A673 (cell line): ENCODE data around the gene NHS. TPM values are rescaled to one million over a fixed set of nuclear protein-coding genes. Genes with fewer than 3 reads are reported as not detected.

Experiments
- BruUV-seq: library from RNA; stranded (reverse); fragments of 400-500 nt; replicated peaks from 2 replicates; lab custom pipeline; 2021; lab: Mats Ljungman, UMichigan
- CTCF ChIA-PET: fragments of 300-600 bp; sonication (Branson Sonifier 250); formaldehyde crosslinking; loops from one replicate; lab custom pipeline; 2022; ENCODE audit warnings: antibody characterized with exemption; lab: Charles Lee
- POLR2A ChIA-PET: fragments of 300-600 bp; sonication (Branson Sonifier 250); formaldehyde crosslinking; loops from one replicate; lab custom pipeline; 2022; ENCODE audit warnings: antibody characterized with exemption; ENCODE audit not compliant: low non-redundant PET; lab: Charles Lee
- DNase-seq: peaks from one replicate; pipeline ENCODE4 v3.0.0-alpha.2; 2015; ENCODE audit warnings: low spot score
- H3K27ac ChIP-seq: fragments of 200-600 bp; sonication (generic); 2 replicates; pipeline ENCODE4 v1.5.1; 2016; ENCODE audit warnings: mixed run types, low read depth, mild to moderate bottlenecking, mixed read lengths, antibody characterized with exemption, low read length; ENCODE audit not compliant: poor library complexity, severe bottlenecking
- H3K27me3 ChIP-seq: fragments of 200-600 bp; sonication (generic); replicated peaks from 2 replicates; pipeline ENCODE4 v1.6.1; 2017; ENCODE audit warnings: mixed run types, low read depth, mild to moderate bottlenecking, mixed read lengths, antibody characterized with exemption, low read length; ENCODE audit not compliant: insufficient read depth, poor library complexity
- H3K36me3 ChIP-seq: fragments of 200-600 bp; sonication (generic); 2 replicates; pipeline ENCODE4 v1.6.1; 2016; ENCODE audit warnings: mixed run types, mild to moderate bottlenecking, mixed read lengths, antibody characterized with exemption, low read length; ENCODE audit not compliant: insufficient read depth, poor library complexity, severe bottlenecking
- H3K4me1 ChIP-seq: fragments of 200-600 bp; sonication (generic); 2 replicates; pipeline ENCODE4 v1.6.1; 2017; ENCODE audit warnings: mixed run types, mild to moderate bottlenecking, mixed read lengths, antibody characterized with exemption, low read length; ENCODE audit not compliant: insufficient read depth, poor library complexity, severe bottlenecking
- H3K4me3 ChIP-seq: fragments of 200-600 bp; sonication (generic); 2 replicates; pipeline ENCODE4 v1.5.1; 2016; ENCODE audit warnings: low read depth, mixed run types, mild to moderate bottlenecking, mixed read lengths, low read length; ENCODE audit not compliant: poor library complexity, severe bottlenecking
- H3K9me3 ChIP-seq: fragments of 200-600 bp; sonication (generic); 2 replicates; pipeline ENCODE4 v1.6.1; 2016; ENCODE audit warnings: mixed run types, low read depth, mild to moderate bottlenecking, mixed read lengths, antibody characterized with exemption, low read length; ENCODE audit not compliant: poor library complexity, severe bottlenecking
- CTCF ChIP-seq: fragments of 300-800, 200-600 bp; sonication (generic); conservative IDR thresholded peaks from 2 replicates; pipeline ENCODE4 v1.5.1; 2017; ENCODE audit warnings: low read depth, mild to moderate bottlenecking, antibody characterized with exemption, low read length, moderate library complexity, mixed read lengths
- EZH2 ChIP-seq: fragments of 200-600 bp; sonication (generic); IDR thresholded peaks from 2 replicates; pipeline ENCODE4 v1.6.1; 2017; ENCODE audit warnings: borderline replicate concordance, low read depth, mild to moderate bottlenecking, mixed read lengths, antibody characterized with exemption, low read length; ENCODE audit not compliant: poor library complexity, severe bottlenecking
- intact Hi-C: fragments of 100-400 bp; cut with micrococcal nuclease; formaldehyde crosslinking; loops from one replicate; pipeline ENCODE4 v1.10.0; 2022; ENCODE audit not compliant: unreplicated experiment
- total RNA-seq: library from RNA; stranded (reverse); gene quantifications from 2 replicates; pipeline ENCODE4 v1.2.3, GENCODE V29; 2021

NHS gene
- total RNA-seq, 1 experiment from 2014 or later = 0.37 TPM

DNA sequence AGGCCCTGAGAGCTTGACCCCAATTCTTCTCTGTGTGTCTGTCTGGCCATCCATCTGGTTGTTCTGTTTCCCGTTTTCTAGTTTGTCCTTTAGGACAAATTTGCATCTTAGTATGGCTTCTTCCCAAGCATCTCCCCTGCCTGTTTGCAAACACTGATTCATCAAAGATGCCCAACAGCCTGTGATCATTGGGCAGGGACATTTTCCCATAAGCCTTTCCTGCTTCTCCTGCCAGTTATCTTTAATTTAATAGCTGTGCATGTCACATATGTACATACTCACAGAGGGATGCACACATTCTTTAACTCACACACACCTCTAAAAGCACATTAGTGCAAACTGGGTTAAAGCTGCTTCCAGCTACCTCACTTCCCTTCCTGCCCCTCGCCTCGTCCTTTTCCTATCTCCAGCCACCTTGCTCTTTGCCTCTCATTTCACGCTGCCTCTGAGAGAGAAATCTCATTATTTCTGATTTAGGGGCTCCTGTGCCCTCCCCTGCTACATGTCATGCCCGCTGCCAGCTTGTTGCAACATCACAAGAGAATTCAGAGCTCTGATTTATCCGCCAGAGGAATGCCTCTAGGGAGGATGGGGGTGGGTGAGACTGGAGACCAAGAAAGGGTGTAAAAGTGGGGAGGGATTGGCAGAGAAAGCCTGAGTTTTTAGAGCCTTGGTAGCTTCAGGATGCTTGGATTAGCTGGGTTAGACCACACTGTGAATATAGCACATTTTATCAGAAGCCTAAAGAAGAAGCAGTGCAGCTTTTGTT is 100.6 kb downstream of the NHS start:
- no TSS peak for BruUV-seq
- TF ChIP-seq EZH2 = no peak
- TF ChIP-seq CTCF = no peak
- Histone ChIP-seq H3K4me3 (no peak overlapping the region), H3K27ac (no peak overlapping the region), H3K9me3 (no peaks in the 10 kb centered on the region), H3K27me3 (no peaks in the 10 kb centered on the region), H3K4me1 (no peaks in the 10 kb centered on the region), H3K36me3 (no peaks in the 10 kb centered on the region)
- intact Hi-C loops = no loop called here
- ChIA-PET POLR2A (no interaction called here), CTCF (interaction anchor here (0.6 kb wide), 1 partner anchor 1466 kb away, joined by 3 read pairs; no protein-coding TSS in a partner anchor)
- DNase-seq = no peak

GRCh38 chrX:17476411-17476810 is 101.4 kb downstream of the NHS start:
- no peaks in the 10 kb centered on the region for H3K4me1 ChIP-seq
- H3K27me3 ChIP-seq = no peaks in the 10 kb centered on the region
- CTCF ChIA-PET = no interaction called here
- H3K9me3 ChIP-seq = no peaks in the 10 kb centered on the region
- no peak overlapping the region for H3K4me3 ChIP-seq
- BruUV-seq = no TSS peak
- no peak for DNase-seq
- POLR2A ChIA-PET = no interaction called here
- no peak overlapping the region for H3K27ac ChIP-seq
- H3K36me3 ChIP-seq = no peaks in the 10 kb centered on the region
- intact Hi-C loops = no loop called here
- TF ChIP-seq CTCF (no peak), EZH2 (no peak)

DNA sequence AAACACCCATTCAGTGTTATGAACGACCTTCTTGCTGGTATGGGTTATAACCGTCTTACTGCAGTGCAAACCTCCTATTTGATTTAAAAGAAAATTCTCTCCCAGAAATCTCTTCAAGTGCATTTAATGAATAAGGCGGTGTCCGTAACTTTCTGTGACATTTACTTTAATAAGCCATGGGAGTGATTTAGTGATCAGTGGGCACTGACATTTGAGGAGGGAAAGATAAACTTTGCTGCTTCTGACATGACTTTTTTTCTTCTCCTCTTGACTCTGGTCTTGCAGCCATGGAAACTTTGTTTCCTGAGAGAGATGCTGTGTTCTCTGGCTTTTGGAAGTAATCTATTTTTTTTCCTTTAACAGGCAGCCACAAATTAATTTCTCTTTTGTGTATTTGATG is 106.1 kb downstream of the NHS start:
- DNase-seq = no peak
- no peak for TF ChIP-seq EZH2
- TF ChIP-seq CTCF = no peak
- intact Hi-C loops = no loop called here
- ChIA-PET CTCF (no interaction called here), POLR2A (no interaction called here)
- Histone ChIP-seq H3K27ac (no peak overlapping the region), H3K27me3 (no peaks in the 10 kb centered on the region), H3K9me3 (no peaks in the 10 kb centered on the region), H3K4me3 (no peak overlapping the region), H3K36me3 (no peaks in the 10 kb centered on the region), H3K4me1 (no peaks in the 10 kb centered on the region)
- BruUV-seq = no TSS peak
